Lower lobe of right lung (tissue), 2 donors: ENCODE measurements around the gene DNM1. TPM values are rescaled to one million over a fixed set of nuclear protein-coding genes. Genes with fewer than 3 reads are reported as not detected.

ENCODE experiments used
- ATAC-seq, 2 donors: fragments of 200-7000 bp; cut with Tn5 transposase; one replicate each; pipeline ENCODE4 v1.9.1; 2020 to 2022; ENCODE audit warnings: mild to moderate bottlenecking in 2 of 2, moderate library complexity in 2 of 2
- DNase-seq: peaks from one replicate; pipeline ENCODE4 v3.0.0-alpha.2; 2020
- H3K27ac ChIP-seq: fragments of 200-600 bp; one replicate; pipeline ENCODE4 v1.8.0; 2022
- H3K27me3 ChIP-seq: fragments of 200-600 bp; one replicate; pipeline ENCODE4 v1.8.0; 2022; ENCODE audit warnings: low read depth
- H3K36me3 ChIP-seq: fragments of 200-600 bp; one replicate; pipeline ENCODE4 v1.8.0; 2022; ENCODE audit warnings: mild to moderate bottlenecking
- H3K4me1 ChIP-seq: fragments of 200-600 bp; one replicate; pipeline ENCODE4 v1.8.0; 2022
- H3K4me3 ChIP-seq: fragments of 200-600 bp; one replicate; pipeline ENCODE4 v1.8.0; 2022; ENCODE audit warnings: mild to moderate bottlenecking
- H3K9me3 ChIP-seq: fragments of 200-600 bp; one replicate; pipeline ENCODE4 v1.8.0; 2022
- CTCF ChIP-seq: fragments of 200-600 bp; IDR thresholded peaks from one replicate; pipeline ENCODE4 v1.8.0; 2022; ENCODE audit warnings: antibody characterized with exemption, mild to moderate bottlenecking
- intact Hi-C: fragments of 100-400 bp; cut with DNase I; formaldehyde crosslinking; loops from one replicate; pipeline ENCODE4 v1.11.0; 2022
- total RNA-seq: library from RNA; stranded (reverse); fragmentation: NEBNext Ultra II Directional; extraction: Animal tissue kit (Norgen Biotek cat#: 25700); gene quantifications from one replicate; pipeline ENCODE4 v1.2.1, GENCODE V29; 2021
- donor health status: DM: no; HTN: yes; CAD: no; lungs with severe emphysema.

Gene DNM1
- total RNA-seq, 1 donor from 2014 or later, result 8.8 TPM

- no peak overlapping the region for H3K27ac ChIP-seq
- peaks cover 17% of the 10 kb centered on the region for H3K4me1 ChIP-seq
- TF ChIP-seq CTCF, result no peak
- H3K36me3 ChIP-seq, result peaks cover 69% of the 10 kb centered on the region
- intact Hi-C loops, result no loop called here
- no peak overlapping the region for H3K4me3 ChIP-seq
- ATAC-seq, result no peak
- no peaks in the 10 kb centered on the region for H3K9me3 ChIP-seq
- H3K27me3 ChIP-seq, result no peaks in the 10 kb centered on the region
- DNase-seq, result no peak
Observed at GRCh38 chr9:128187361-128187760, 15.8 kb upstream of the DNM1 start.

DNA sequence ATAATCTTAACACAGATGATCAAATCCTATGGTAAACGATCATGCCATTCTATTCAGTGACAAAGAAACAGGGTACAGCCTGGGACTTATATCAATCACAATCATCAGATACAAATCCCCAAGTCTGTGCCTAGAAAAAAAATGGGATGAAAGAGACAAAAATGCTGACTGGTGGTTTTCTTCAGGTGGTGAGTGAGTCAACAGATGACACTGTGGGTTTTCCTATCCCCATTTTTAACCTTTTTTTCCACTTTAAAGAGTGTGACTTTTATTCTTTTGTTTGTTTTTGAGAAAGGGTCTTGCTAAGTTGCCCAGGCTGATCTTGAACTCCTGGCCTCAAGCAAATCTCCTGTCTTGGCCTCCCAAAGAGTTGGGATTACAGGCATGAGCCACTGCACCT, 15.0 kb upstream of the DNM1 start:
- ATAC-seq, result no peak
- intact Hi-C loops, result no loop called here
- DNase-seq, result no peak
- H3K4me3 ChIP-seq, result no peak overlapping the region
- H3K27me3 ChIP-seq, result no peaks in the 10 kb centered on the region
- peaks cover 62% of the 10 kb centered on the region for H3K36me3 ChIP-seq
- no peak for TF ChIP-seq CTCF
- H3K27ac ChIP-seq, result no peak overlapping the region
- peaks cover 20% of the 10 kb centered on the region for H3K4me1 ChIP-seq
- no peaks in the 10 kb centered on the region for H3K9me3 ChIP-seq

DNA sequence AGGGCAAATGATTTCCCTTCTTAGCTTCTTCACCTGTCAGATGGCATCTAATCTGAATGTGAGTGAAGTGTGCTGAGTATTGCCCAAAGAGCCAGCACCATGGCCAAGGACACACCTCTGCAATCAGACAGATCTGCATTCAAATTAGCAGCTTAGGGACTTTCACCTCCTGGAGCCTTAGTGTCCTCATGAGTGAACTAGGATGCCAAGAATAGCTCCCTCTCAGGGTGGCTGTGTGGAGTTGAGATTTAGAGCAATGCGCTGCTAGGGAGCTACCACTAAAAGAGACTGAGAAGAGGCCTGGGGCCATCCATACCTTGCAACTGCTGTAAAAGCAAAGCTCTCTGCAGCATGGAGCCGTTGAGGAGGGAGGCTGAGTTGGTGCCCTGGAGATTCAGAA, 13.2 kb upstream of the DNM1 start:
- intact Hi-C loops, result no loop called here
- H3K27ac ChIP-seq, result no peak overlapping the region
- no peak overlapping the region for H3K4me3 ChIP-seq
- DNase-seq, result no peak
- no peak for ATAC-seq
- peaks cover 46% of the 10 kb centered on the region for H3K36me3 ChIP-seq
- peaks cover 20% of the 10 kb centered on the region for H3K4me1 ChIP-seq
- TF ChIP-seq CTCF, result no peak
- H3K27me3 ChIP-seq, result no peaks in the 10 kb centered on the region
- no peaks in the 10 kb centered on the region for H3K9me3 ChIP-seq

DNA sequence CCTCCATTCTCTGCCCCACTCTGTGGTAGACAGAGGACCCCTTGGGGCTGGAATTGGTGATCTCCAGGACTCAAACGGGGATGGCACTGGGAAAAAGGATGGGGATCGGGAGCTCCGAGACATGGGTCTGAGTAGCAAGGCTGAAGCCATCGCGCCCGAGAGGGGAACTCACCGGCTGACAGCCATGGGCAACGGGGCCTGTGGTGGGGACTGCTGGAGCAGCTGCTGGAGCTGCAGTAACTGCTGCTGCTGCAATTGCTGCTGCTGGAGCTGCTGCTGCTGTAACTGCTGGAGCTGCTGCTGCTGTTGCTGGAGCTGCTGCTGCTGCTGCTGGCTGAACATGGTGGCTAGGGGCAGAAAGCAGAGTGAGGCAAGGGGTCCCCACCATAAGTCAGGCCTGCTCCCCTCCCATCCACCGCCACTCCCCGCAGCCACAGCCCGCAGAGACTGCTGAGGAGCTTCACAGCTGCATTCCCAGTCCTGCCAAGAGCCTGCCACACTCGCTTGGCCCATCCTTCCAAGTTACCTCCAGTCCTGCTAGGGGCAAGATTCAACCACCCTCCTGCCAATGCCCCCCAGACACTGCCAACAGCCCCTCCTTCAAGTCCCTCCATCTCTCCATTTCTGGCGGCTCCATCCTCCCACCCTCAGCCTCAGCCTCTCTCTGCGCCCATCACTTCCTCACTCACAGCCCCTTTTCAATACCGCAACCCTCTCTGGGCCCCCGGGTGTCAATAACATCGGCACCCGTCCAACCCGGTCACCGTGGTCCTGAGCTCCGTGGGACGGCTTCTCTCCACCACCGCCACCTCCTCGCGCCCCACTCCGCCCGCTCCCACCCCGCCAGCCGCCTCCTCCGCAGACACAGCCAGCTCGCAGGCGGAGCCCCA, 12.4 kb upstream of the DNM1 start:
- H3K9me3 ChIP-seq, result no peaks in the 10 kb centered on the region
- DNase-seq (no peak), ATAC-seq (peak in 1 of 2 donors; percentile 35)

GRCh38 chr9:128191406-128192046, 11.7 kb upstream of the DNM1 start, which contains the start of gene CIZ1:
CIZ1 (minus strand) TSS chr9:128191572; CDS start chr9:128190857, 715 bp downstream.
- ATAC-seq (peak; percentile 95 to 97), DNase-seq (peak; percentile 89)
- intact Hi-C loops, result no loop called here
- peak within 1 kb of the TSS; percentile 89 for H3K4me3 ChIP-seq
- no peaks in the 10 kb centered on the region for H3K9me3 ChIP-seq
- H3K4me1 ChIP-seq, result peaks cover 20% of the 10 kb centered on the region
- peak; percentile 83 for TF ChIP-seq CTCF
- H3K27me3 ChIP-seq, result no peaks in the 10 kb centered on the region
- H3K36me3 ChIP-seq, result peaks cover 36% of the 10 kb centered on the region
- H3K27ac ChIP-seq, result peak within 1 kb of the TSS; percentile 87

More for the DNA sequence above, 12.4 kb upstream of the DNM1 start:
- no peak for TF ChIP-seq CTCF
- Histone ChIP-seq H3K4me3 (peak overlapping the region; percentile 89), H3K27ac (peak overlapping the region; percentile 87), H3K4me1 (peaks cover 20% of the 10 kb centered on the region), H3K36me3 (peaks cover 38% of the 10 kb centered on the region), H3K27me3 (no peaks in the 10 kb centered on the region)
- intact Hi-C loops, result no loop called here
